ENCODE data around the gene ATIC.

The ATIC gene

GRCh38 chr2:215362562-215362904 is 50.7 kb downstream of the ATIC start:
- H3K4me1 ChIP-seq (ENCODE audit: insufficient read depth, low read length, poor library complexity, severe bottlenecking) = no peaks in the 10 kb centered on the region
- no peaks in the 10 kb centered on the region for H3K36me3 ChIP-seq (ENCODE audit: insufficient read depth, low read length)

GRCh38 chr2:215363039-215363438 is 51.2 kb downstream of the ATIC start:
- no peaks in the 10 kb centered on the region for H3F3A ChIP-seq (ENCODE audit: low read depth)
- no peaks in the 10 kb centered on the region for H4K20me1 ChIP-seq (ENCODE audit: insufficient read depth, low read length, poor library complexity, severe bottlenecking)
- H3K27me3 ChIP-seq (ENCODE audit: insufficient read depth, low read length, poor library complexity, severe bottlenecking) = no peaks in the 10 kb centered on the region
- no peaks in the 10 kb centered on the region for H3K4me1 ChIP-seq (ENCODE audit: insufficient read depth, low read length, poor library complexity, severe bottlenecking)
- TF ChIP-seq EZH2phosphoT487 (IDR thresholded peaks at IDR 0.05; ENCODE audit: borderline replicate concordance) = no peak
- no peak for TF ChIP-seq CTCF (conservative IDR thresholded peaks at IDR 0.05; ENCODE audit: low read length)
- no peaks in the 10 kb centered on the region for H3K9me3 ChIP-seq (ENCODE audit: insufficient read depth, low read depth, low read length)
- no peaks in the 10 kb centered on the region for H3K79me2 ChIP-seq (ENCODE audit: insufficient read depth, low read length)
- H2AFZ ChIP-seq (ENCODE audit: low read length) = no peak overlapping the region
- no peak overlapping the region for H3K4me3 ChIP-seq (ENCODE audit: low read length, poor library complexity, severe bottlenecking)
- no peaks in the 10 kb centered on the region for H3K9me2 ChIP-seq (replicated peaks; ENCODE audit: low read depth, low read length)
- no peaks in the 10 kb centered on the region for H3K36me3 ChIP-seq (ENCODE audit: insufficient read depth, low read length)
- no peak overlapping the region for H3K4me2 ChIP-seq (ENCODE audit: low read depth, low read length, poor library complexity, severe bottlenecking)
- no peak overlapping the region for H3K9ac ChIP-seq (ENCODE audit: low read depth, low read length, poor library complexity, severe bottlenecking)

More at GRCh38 chr2:215362562-215362904, 50.7 kb downstream of the ATIC start:
- H3K9me3 ChIP-seq (ENCODE audit: insufficient read depth, low read depth, low read length) = no peaks in the 10 kb centered on the region
- no peak overlapping the region for H3K4me3 ChIP-seq (ENCODE audit: low read length, poor library complexity, severe bottlenecking)
- no peak overlapping the region for H3K9ac ChIP-seq (ENCODE audit: low read depth, low read length, poor library complexity, severe bottlenecking)
- no peak overlapping the region for H3K4me2 ChIP-seq (ENCODE audit: low read depth, low read length, poor library complexity, severe bottlenecking)
- H3K9me2 ChIP-seq (replicated peaks; ENCODE audit: low read depth, low read length) = no peaks in the 10 kb centered on the region
- H3F3A ChIP-seq (ENCODE audit: low read depth) = no peaks in the 10 kb centered on the region
- TF ChIP-seq EZH2phosphoT487 (IDR thresholded peaks at IDR 0.05; ENCODE audit: borderline replicate concordance) = no peak
- TF ChIP-seq CTCF (conservative IDR thresholded peaks at IDR 0.05; ENCODE audit: low read length) = no peak
- H2AFZ ChIP-seq (ENCODE audit: low read length) = no peak overlapping the region
- H3K79me2 ChIP-seq (ENCODE audit: insufficient read depth, low read length) = no peaks in the 10 kb centered on the region
- H3K27me3 ChIP-seq (ENCODE audit: insufficient read depth, low read length, poor library complexity, severe bottlenecking) = no peaks in the 10 kb centered on the region
- H4K20me1 ChIP-seq (ENCODE audit: insufficient read depth, low read length, poor library complexity, severe bottlenecking) = no peaks in the 10 kb centered on the region

DNA sequence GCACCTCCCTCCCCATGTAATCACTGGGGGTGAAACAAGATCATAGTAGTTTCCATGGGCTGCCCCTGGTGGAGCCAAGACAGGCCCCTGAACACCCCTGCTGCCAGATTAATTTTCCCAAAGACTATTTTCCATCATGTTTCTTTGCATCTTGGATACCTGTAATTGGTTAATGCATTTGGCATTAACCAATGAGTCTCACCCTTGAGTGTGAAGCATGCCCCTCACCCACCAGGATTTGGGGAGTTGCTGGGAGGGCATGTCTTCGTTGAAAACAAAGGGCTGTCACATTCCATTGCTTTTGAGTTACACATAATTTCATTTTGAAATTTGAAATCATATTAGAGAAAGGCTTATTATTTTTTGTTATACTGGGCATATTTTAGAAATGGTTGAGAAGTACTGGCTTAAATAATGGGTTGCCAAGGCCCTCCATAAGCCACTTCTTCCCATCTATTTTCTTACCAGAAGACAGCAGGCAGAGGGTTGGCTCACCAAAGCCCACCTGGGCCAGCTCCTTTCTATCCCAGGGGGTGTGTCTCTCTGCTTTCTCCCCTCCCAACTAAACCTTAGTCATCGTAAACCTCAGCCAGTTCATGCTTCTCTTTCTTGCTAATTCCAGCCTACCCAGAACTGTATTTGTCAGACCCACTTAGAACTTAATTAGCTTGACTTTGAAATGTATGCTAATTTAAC is 51.8 kb downstream of the ATIC start:
- H3K36me3 ChIP-seq (ENCODE audit: insufficient read depth, low read length) = no peaks in the 10 kb centered on the region
- H3K79me2 ChIP-seq (ENCODE audit: insufficient read depth, low read length) = no peaks in the 10 kb centered on the region
- H3K9ac ChIP-seq (ENCODE audit: low read depth, low read length, poor library complexity, severe bottlenecking) = no peak overlapping the region
- no peaks in the 10 kb centered on the region for H3F3A ChIP-seq (ENCODE audit: low read depth)
- no peaks in the 10 kb centered on the region for H4K20me1 ChIP-seq (ENCODE audit: insufficient read depth, low read length, poor library complexity, severe bottlenecking)
- H2AFZ ChIP-seq (ENCODE audit: low read length) = no peak overlapping the region
- no peak for TF ChIP-seq CTCF (conservative IDR thresholded peaks at IDR 0.05; ENCODE audit: low read length)
- TF ChIP-seq EZH2phosphoT487 (IDR thresholded peaks at IDR 0.05; ENCODE audit: borderline replicate concordance) = no peak
- H3K4me3 ChIP-seq (ENCODE audit: low read length, poor library complexity, severe bottlenecking) = no peak overlapping the region
- H3K4me2 ChIP-seq (ENCODE audit: low read depth, low read length, poor library complexity, severe bottlenecking) = no peak overlapping the region
- no peaks in the 10 kb centered on the region for H3K27me3 ChIP-seq (ENCODE audit: insufficient read depth, low read length, poor library complexity, severe bottlenecking)
- no peaks in the 10 kb centered on the region for H3K9me2 ChIP-seq (replicated peaks; ENCODE audit: low read depth, low read length)
- H3K9me3 ChIP-seq (ENCODE audit: insufficient read depth, low read depth, low read length) = no peaks in the 10 kb centered on the region
- H3K4me1 ChIP-seq (ENCODE audit: insufficient read depth, low read length, poor library complexity, severe bottlenecking) = no peaks in the 10 kb centered on the region
